GM21423 (cell line): ENCODE results near the gene MBD3L3.
"Not testable (repeated sequence)": the region's sequence is repeated elsewhere in the genome, so short reads cannot be mapped to it uniquely, and the experiment has no call there.

ENCODE experiments used
- ATAC-seq: cut with Tn5 transposase; IDR thresholded peaks from one replicate; pipeline ENCODE4 v1.9.1; 2021; ENCODE audit warnings: mild to moderate bottlenecking, moderate library complexity; ENCODE audit not compliant: unreplicated experiment

The MBD3L3 gene

GRCh38 chr19:7058576-7058975 lies at the start of gene MBD3L3:
Gene MBD3L3 (minus strand): TSS chr19:7058676. CDS start chr19:7058605, 71 bp downstream.
- ATAC-seq = not testable (repeated sequence)

- no peak for ATAC-seq
Measured at GRCh38 chr19:7106711-7107657, 48.5 kb upstream of the MBD3L3 start.

GRCh38 chr19:7104747-7105447 lies 46.4 kb upstream of the MBD3L3 start:
- ATAC-seq = no peak

GRCh38 chr19:7101498-7102253 lies 43.2 kb upstream of the MBD3L3 start:
- ATAC-seq = no peak

- ATAC-seq = no peak
Measured at GRCh38 chr19:7099597-7099921, 41.1 kb upstream of the MBD3L3 start.

GRCh38 chr19:7098701-7099596 lies 40.5 kb upstream of the MBD3L3 start:
- peak; percentile 77 for ATAC-seq

GRCh38 chr19:7098096-7098495 lies 39.6 kb upstream of the MBD3L3 start:
- no peak for ATAC-seq

- no peak for ATAC-seq
Measured at GRCh38 chr19:7088999-7089398, 30.5 kb upstream of the MBD3L3 start.

GRCh38 chr19:7083076-7083956 lies 24.8 kb upstream of the MBD3L3 start:
- no peak for ATAC-seq

- no peak for ATAC-seq
Measured at GRCh38 chr19:7078008-7078407, 19.5 kb upstream of the MBD3L3 start.

- no peak for ATAC-seq
Measured at GRCh38 chr19:7076151-7076550, 17.7 kb upstream of the MBD3L3 start.

GRCh38 chr19:7074705-7075282 lies 16.3 kb upstream of the MBD3L3 start:
- no peak for ATAC-seq

GRCh38 chr19:7072541-7072940 lies 14.1 kb upstream of the MBD3L3 start:
- no peak for ATAC-seq

- peak; percentile 14 for ATAC-seq
Measured at GRCh38 chr19:7069904-7070226, 11.4 kb upstream of the MBD3L3 start.

GRCh38 chr19:7069042-7069903 lies 10.8 kb upstream of the MBD3L3 start, which contains the start of gene ZNF557:
Gene ZNF557 (plus strand): TSS chr19:7069703. CDS start chr19:7075075, 5,372 bp downstream.
- peak; percentile 92 for ATAC-seq

GRCh38 chr19:7068599-7068998 lies 10.1 kb upstream of the MBD3L3 start:
- ATAC-seq = no peak

- no peak for ATAC-seq
Measured at GRCh38 chr19:7067716-7068115, 9.2 kb upstream of the MBD3L3 start.

- ATAC-seq = not testable (repeated sequence)
Measured at GRCh38 chr19:7067122-7067521, 8.6 kb upstream of the MBD3L3 start.
